ENCODE measurements around the gene ADGRG6. TPM values are rescaled to one million over a fixed set of nuclear protein-coding genes. Genes with fewer than 3 reads are reported as not detected.

The ADGRG6 gene
- total and polyA plus RNA-seq, 2 donors (not counting 3 experiments of a cell fraction or from before 2014, with no cell fraction given): 99.3 to 166 TPM

DNA sequence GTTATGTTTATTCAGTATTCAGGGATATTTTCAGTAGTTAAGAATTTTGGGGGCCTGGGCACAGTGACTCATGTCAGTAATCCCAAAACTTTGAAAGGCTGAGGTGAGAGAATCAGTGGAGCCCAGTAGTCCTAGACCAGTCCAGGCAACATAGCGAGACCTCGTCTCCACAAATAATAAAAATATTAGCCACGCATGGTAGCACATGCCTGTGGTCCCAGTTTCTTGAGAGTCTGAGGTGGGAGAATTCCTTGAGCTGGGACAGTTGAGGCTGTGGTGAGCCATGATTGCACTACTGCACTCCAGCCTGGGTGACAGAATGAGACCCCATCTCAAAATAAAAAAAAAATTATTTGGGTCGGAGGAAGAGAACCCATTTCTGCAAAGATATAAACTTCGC is 20.3 kb downstream of the ADGRG6 start:
- FAIRE-seq: no peak
- Histone ChIP-seq H3K9me3 (replicated peaks; ENCODE audit: control insufficient read depth, insufficient read depth, low read length) (no peaks in the 10 kb centered on the region), H4K20me1 (replicated peaks; ENCODE audit: control insufficient read depth, extremely low read depth, insufficient read depth, low read length) (no peaks in the 10 kb centered on the region), H3K9me1 (replicated peaks; ENCODE audit: control insufficient read depth, extremely low read depth, insufficient read depth, low read length) (no peaks in the 10 kb centered on the region), H3K9ac (replicated peaks; ENCODE audit: extremely low read depth, insufficient read depth, low read length) (no peak overlapping the region), H3K4me1 (ENCODE audit: control insufficient read depth, extremely low read depth, insufficient read depth, low read length) (peaks cover 6% of the 10 kb centered on the region), H3K27ac (ENCODE audit: insufficient read depth, low read depth, low read length) (no peak overlapping the region), H3K27me3 (ENCODE audit: control insufficient read depth in 2 of 2, insufficient read depth in 2 of 2, low read length in 2 of 2) (no peaks in the 10 kb centered on the region), H2AFZ (ENCODE audit: low read depth, low read length) (no peak overlapping the region), H3K79me2 (ENCODE audit: control insufficient read depth, insufficient read depth, low read length) (peaks cover 68% of the 10 kb centered on the region), H3K4me2 (ENCODE audit: insufficient read depth, low read length) (no peak overlapping the region), H3K4me3 (replicated peaks in 1 of 3; ENCODE audit: insufficient read depth in 1 of 3, low read depth in 1 of 3, low read length in 3 of 3) (no peak overlapping the region), H3K36me3 (ENCODE audit: control insufficient read depth in 2 of 2, extremely low read depth in 1 of 2, insufficient read depth in 2 of 2, low read length in 2 of 2) (peaks cover 0 to 2% of the 10 kb centered on the region in 2 experiments)
- TF ChIP-seq EZH2 (IDR thresholded peaks at IDR 0.05; ENCODE audit: borderline replicate concordance, low read depth, low read length, severe bottlenecking): no peak
- TF ChIP-seq FOS (IDR thresholded peaks at IDR 0.05; ENCODE audit: borderline replicate concordance, insufficient read depth, low read length): no peak
- TF ChIP-seq JUN (IDR thresholded peaks at IDR 0.05; ENCODE audit: borderline replicate concordance, insufficient read depth, insufficient read length, low read depth): no peak
- no peak for TF ChIP-seq MYC (IDR thresholded peaks at IDR 0.05; ENCODE audit: low read depth, low read length)
- no peak for TF ChIP-seq POLR2A (IDR thresholded peaks at IDR 0.05; ENCODE audit: low read depth, low read length)
- TF ChIP-seq, protein P1, sequence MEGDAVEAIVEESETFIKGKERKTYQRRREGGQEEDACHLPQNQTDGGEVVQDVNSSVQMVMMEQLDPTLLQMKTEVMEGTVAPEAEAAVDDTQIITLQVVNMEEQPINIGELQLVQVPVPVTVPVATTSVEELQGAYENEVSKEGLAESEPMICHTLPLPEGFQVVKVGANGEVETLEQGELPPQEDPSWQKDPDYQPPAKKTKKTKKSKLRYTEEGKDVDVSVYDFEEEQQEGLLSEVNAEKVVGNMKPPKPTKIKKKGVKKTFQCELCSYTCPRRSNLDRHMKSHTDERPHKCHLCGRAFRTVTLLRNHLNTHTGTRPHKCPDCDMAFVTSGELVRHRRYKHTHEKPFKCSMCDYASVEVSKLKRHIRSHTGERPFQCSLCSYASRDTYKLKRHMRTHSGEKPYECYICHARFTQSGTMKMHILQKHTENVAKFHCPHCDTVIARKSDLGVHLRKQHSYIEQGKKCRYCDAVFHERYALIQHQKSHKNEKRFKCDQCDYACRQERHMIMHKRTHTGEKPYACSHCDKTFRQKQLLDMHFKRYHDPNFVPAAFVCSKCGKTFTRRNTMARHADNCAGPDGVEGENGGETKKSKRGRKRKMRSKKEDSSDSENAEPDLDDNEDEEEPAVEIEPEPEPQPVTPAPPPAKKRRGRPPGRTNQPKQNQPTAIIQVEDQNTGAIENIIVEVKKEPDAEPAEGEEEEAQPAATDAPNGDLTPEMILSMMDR (IDR thresholded peaks at IDR 0.05; ENCODE audit: extremely low read depth in 1 of 2, insufficient read depth in 1 of 2, low read depth in 1 of 2, low read length in 2 of 2): no peak
- TF ChIP-seq POLR2AphosphoS5 (IDR thresholded peaks at IDR 0.05; ENCODE audit: insufficient read depth, low read depth, low read length): no peak
- no peak for TF ChIP-seq GATA2 (IDR thresholded peaks at IDR 0.05; ENCODE audit: insufficient read depth, insufficient read length, low read depth, low read length)
- TF ChIP-seq, protein P2, sequence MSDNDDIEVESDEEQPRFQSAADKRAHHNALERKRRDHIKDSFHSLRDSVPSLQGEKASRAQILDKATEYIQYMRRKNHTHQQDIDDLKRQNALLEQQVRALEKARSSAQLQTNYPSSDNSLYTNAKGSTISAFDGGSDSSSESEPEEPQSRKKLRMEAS (IDR thresholded peaks at IDR 0.05; ENCODE audit: insufficient read depth, insufficient read length): no peak
- POLR2A ChIA-PET: no interaction called here
- CTCF ChIA-PET: interaction anchor here (0.8 to 1.8 kb wide), 4 partner anchors 9 to 66 kb away, joined by 3 to 9 read pairs (median 4); no protein-coding TSS in a partner anchor
- DNase-seq (ENCODE audit: low read depth, low spot score): no peak
- dilution Hi-C loops (cut with MboI; ENCODE audit: extremely low pct_ligation_motif_present, low sequenced_read_pairs) (no loop called here), intact Hi-C loops (cut with micrococcal nuclease) (no loop called here)
- BruUV-seq (replicated peaks): no TSS peak

All from endothelial cell of umbilical vein (primary cell).